ENCODE results near the gene TEKT1.
A peak's percentile ranks its signal among the peaks of the same experiment; 100 is the strongest.
"Not testable (repeated sequence)": the region's sequence is repeated elsewhere in the genome, so short reads cannot be mapped to it uniquely, and the experiment has no call there.

The TEKT1 gene

DNA sequence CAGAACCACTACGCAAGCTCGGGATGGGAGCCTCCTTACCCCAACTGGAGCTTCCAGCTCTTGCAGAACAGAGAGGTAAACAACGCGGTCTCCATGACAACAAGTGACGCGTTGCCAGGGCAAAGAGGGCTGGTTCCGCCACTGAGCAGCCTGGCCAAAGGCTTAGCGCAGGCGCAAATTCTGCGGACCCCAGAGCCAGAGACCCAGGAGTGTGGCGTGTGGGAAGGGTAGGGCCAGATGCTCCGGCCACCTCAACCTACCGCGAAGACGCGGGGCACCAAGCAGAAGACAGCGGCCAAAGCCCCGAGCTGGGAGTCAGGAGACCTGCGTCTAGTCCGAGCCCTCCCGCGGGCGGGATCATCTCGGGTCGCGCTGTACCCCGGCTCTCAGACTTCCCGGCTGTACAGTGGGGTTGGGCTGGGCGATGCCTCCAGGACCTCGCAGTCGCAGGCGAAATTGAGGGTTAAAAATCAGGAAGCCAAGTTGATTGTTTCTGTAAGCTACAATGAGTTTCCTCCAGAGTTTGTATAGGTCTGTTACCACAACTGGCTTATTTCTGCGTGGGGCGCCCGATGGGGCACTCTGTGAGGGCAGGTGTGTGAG is at the start of gene TEKT1:
TEKT1 (minus strand) TSS at position 69 of the 603 bp plus-strand sequence. CDS start 1,353 bp downstream, outside the sequence.
- peak; percentile 50 for DNase-seq

DNA sequence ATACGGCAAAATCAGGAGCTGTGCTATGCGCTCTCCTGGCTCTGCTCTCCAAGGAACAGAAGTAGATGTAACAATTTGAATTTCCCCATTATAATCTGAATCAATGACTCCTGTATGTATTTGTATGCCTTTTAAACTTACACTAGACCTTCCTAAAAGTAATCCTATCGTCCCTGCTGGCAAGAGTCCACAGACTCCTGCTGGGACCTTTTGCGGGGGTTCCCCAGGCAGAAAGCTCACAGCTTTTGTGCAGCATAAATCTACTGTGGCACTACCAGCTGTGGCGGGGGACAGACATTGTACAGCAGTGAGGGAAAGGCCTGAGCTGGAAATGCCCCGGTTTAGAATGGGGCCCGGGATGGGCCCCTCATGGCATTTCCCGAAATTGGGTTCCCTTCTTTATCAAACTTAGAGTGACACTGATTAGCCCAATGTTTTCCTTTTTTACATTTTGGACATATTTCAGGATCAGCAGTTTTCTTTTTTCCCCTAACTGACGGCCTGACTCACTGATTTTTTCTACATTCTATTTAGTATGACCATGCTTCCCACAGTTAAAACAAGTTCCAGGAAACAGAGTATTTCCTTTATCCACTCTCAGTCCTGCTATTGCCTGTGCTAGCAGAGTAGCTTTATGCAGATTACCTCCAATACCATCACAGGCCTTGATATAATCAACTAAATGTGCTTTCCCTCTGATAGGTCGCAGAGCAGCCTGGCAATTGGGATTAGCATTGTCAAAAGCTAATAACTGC is 47.9 kb upstream of the TEKT1 start:
- not testable (repeated sequence) for DNase-seq

DNA sequence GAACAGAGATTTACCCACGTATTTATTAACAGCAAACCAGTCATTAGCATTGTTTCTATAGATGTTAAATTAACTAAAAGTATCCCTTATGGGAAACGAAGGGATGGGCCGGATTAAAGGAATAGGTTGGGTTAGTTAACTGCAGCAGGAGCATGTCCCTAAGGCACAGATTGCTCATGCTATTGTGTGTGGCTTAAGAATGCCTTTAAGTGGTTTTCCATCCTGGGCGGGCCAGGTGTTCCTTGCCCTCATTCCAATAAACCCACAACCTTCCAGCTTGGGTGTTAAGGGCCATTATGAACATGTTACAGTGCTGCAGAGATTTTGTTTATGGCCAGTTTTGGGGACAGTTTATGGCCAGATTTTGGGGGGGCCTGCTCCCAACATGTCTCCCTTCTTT is 43.7 kb upstream of the TEKT1 start:
- not testable (repeated sequence) for DNase-seq

DNA sequence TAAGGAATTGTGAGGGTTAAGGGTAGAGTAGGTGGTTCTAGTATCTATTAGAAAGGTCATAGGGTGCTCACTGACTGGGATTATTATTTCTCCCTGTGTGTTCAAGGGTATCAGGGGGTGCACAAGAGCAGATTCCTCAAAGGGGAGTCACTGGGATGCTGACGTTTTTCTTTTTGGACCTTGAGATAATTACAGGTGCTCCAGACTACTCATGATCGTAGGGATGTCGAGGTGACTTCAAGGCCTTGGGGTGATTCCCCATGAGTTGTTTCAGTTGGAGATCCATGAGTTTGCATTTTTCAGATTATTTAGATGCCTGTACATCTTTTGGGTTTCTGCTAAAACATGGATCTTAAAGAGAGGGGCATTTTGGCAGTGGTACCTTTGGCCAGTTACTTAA is 41.4 kb upstream of the TEKT1 start:
- no peak for DNase-seq

DNA sequence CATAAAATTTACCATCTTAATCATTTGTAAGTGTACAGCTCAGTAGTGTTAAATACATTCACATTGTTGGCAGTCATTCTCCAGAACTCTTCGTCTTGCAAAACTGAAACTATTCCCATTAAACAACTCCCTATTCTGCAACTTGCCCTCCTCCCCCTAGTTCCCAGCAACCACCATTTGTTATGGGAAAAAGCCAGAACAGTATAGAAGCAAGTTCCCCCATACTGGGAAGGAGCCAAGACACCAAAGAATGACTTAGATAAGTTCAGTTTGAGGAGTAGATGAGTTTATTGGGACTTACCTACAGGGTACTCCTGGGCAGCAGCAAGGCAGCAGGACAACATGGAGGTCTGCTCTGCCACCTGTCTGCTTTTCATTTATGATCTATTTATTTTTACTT is 39.3 kb upstream of the TEKT1 start:
- no peak for DNase-seq

DNA sequence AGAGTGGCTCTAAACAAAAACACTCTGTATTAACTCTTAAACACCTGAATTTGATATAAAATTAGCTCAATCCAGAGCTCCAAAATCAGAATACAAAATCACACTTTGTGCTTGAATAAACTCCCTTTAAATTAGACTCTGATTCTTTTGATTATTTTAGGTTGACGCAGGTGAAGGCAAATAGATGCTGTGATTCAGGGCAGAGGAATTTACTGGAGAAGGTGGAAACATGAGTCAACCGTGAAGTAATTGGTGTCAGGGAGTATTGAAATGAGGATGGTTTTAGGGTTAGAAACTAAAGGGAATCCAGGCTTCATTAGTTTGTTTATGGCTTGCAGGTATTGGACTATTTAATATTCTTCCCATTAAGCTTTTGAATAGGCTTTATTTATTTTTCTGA is 37.1 kb upstream of the TEKT1 start:
- no peak for DNase-seq

DNA sequence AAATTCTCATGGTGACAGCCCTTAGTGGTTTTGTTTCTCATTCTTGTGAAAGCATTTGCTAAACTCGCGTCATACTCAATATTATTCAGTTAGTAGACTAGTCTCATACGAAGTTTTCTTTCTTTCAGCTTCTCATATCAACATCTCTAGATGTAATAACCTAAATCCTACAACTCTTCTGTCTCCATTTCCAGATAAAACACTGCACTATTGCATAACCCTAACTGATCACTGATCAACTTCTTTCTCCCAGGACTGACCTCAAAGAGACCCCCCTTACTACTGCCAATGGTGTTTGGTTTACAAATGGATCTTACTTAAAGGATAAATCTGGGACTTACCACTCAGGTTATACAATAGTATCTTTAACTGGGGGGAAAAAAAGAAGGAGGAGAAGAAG is 36.3 kb upstream of the TEKT1 start:
- DNase-seq: no peak

DNA sequence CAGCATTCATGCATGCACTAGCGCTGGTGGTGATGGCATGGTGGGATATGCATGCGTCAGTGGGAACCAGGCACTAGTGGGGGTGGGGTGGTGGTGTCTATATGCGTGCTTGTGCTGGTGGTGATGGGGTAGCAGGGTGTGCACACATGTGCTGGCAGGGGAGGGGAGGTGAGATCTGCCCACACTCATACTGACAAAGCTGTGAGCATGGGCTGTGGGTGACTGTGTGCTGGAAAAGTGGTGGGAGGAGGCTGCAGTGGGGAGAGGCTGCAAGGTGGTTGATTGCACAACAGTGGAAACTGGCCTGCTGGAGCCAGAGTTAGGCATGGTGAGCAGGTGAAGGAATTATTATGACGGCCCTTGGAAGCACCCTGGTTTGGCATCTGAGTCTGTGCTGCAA is 31.3 kb upstream of the TEKT1 start:
- DNase-seq: no peak

DNA sequence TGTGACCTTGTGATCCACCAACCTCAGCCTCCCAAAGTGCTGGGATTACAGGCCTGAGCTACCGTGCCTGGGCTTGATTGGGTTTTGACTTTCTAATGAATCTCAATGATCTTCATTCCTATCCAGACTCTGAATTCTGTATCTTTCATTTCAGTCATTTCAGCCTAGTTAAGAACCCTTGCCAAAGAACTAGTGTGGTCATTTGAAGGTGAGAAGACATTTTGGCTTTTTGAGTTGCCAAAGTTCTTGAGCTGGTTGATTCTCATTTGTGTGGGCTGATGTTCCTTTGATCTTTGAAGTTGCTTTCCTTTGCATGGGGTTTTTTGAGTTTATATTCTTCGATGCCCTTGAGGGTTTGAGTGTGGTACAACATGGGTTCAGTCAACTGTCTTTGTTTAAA is 30.6 kb upstream of the TEKT1 start:
- DNase-seq: no peak

DNA sequence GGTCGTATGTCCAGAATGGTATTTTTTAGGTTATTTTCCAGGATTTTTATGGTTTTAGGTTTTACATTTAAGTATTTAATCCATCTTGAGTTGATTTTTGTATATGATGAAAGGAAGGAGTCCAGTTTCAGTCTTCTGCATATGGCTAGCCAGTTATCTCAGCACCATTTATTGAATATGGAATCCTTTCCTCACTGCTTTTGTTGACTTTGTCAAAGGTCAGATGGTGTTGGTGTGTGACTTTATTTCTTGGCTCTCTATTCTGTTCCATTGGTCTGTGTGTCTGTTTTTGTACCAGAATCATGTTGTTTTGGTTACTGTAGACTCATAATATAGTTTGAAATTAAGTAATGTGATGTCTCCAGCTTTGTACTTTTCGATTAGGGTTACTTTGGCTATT is 26.4 kb upstream of the TEKT1 start:
- DNase-seq: no peak

DNA sequence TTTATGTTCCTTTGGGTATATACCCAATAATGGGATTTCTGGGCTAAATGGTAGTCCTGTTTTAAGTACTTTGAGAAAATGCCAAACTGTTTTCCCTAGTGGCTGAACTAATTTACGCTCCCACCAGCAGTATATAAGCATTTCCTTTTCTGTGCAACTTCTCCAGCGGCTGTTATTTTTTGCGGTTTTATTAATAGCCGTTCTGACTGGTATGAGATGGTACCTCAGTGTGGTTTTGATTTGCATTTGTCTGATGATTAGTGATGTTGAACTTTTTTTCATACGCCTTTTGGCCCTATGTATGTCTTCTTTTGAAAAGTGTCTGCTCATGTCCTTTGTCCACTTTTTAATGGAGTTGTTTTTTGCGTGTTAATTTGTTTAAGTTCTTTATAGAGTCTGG is 25.8 kb upstream of the TEKT1 start:
- DNase-seq: no peak

DNA sequence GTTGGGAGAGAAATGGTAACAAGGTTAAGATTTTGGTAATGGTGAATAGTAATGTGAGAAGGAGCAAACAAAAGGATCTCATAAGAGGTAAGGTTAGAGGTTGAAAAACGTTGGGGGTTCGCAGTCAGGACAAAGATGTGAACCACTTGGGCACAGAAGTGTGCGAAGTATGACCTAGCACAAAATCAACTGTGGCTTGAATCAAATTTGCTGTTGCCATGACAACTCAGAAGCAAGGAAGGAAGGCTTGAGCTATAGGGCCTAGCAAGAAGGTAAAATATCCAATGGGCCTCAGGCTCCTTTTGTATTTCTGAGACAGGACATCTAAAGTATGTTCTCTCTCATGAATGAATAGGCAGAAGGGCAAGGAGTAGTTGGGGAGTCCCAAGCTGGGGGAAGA is 24.5 kb upstream of the TEKT1 start:
- DNase-seq: no peak

DNA sequence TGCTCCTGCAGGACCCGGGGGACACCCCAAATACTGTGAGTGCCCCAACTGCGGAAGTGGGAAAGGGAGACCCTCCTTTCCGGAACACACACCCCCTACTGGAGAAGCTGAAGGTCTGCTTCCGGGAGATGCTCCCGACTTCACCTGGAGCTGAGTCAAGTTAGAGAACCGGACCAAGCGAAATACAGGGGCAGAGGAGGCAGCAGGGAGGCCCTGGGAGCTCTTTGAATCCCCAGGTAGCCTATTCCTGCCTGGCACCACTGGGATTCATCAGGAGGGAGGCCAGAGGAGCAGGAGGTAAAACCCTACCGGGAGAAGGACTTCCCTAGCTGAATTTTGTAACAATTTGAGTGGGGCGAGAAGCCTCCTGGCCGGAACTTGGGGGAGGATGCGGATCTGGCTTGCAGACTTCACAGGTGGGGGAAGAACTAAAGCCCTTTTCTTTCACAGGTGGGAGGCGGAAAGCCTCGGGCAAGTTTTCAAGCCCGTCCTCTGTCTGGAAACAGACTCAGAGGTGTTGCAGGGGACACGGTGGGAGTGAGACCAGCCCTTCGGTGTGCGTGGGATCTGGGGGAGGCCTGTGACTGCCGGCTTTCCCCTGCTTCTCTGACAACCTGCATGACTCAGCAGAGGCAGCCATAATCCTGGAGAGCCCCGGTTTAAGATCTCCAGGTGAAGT is 22.4 kb upstream of the TEKT1 start:
- peak; percentile 3 for DNase-seq

DNA sequence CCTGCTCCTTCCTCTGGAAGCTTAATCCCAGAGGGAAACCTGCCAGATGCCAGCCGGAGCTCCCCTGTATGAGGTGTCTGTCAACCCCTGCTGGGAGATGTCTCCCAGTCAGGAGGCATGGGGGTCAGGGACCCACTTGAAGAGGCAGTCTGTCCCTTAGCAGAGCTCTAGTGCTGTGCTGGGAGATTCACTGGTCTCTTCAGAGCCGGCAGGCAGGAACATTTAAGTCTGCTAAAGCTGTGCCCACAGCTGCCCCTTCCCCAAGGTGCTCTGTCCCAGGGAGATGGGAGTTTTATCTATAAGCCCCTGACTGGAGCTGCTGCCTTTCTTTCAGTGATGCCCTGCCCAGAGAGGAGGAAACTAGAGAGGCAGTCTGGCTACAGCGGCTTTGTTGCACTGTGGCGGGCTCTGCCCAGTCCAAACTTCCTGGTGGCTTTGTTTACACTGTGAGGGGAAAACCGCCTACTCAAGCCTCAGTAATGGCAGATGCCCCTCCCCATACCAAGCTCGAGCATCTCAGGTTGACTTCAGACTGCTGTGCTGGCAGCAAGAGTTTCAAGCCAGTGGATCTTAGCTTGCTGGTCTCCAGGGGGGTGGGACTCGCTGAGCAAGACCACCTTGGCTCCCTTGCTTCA is 17.1 kb upstream of the TEKT1 start:
- DNase-seq: not testable (repeated sequence)

DNA sequence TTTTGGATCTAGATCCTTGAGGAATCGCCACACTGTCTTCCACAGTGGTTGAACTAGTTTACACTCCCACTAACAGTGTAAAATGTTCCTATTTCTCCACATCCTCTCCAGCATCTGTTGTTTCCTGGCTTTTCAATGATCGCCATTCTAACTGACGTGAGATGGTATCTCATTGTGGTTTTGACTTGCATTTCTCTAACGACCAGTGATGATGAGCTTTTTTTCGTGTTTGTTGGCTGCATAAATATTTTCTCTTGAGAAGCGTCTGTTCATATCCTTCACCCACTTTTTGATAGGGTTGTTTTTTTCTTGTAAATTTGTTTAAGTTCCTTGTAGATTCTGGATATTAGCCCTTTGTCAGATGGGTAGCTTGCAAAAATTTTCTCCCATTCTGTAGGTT is 14.6 kb upstream of the TEKT1 start:
- DNase-seq: not testable (repeated sequence)

DNA sequence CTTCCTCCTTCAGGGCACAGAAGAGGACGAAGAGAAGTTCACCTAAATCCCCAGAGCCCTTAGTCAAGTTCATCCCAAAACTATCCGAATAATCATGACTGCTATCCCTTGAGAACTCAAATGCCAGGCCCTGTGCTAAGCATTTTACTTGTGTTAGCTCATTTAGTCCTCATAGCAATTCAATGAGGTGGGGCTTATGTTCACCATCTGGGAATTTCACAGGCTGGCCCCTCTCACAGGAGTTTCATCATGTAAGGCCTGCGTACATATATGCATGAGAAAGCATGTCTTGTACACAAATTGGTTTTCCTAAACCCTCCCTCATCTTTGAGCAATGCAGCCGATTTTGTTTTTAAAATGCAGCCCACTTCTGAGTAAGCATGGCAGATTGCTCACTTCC is 12.9 kb upstream of the TEKT1 start:
- not testable (repeated sequence) for DNase-seq

DNA sequence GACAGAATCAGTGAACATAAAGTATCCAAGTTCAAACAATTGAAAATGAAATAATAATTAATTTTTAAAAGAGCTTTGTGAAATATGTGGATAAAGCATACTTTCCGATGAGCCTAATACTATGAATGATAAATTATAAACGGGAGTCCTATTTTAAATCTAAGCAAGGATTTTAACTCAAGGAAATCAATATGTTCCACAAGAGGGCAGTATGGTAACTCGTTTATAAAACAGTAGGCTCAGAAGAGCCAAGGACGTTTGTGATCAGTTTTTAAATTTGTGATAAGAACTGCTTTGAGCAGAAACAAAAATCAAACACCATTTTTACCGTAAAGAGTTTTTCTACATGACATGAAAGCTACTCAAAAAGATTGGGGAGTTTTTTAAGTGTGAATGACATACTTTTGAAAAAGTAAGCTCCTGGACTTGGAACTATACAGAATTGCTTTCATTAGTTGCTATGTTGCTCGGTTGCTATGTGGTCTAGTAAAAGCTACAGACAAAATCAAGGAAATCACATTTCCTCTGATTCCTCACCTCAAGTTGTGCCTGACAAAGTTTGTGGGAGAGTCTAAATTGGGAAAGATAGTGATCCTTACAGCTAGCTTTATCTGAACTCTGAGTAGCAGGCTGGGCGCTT is 11.8 kb upstream of the TEKT1 start:
- peak; percentile 0 for DNase-seq

DNA sequence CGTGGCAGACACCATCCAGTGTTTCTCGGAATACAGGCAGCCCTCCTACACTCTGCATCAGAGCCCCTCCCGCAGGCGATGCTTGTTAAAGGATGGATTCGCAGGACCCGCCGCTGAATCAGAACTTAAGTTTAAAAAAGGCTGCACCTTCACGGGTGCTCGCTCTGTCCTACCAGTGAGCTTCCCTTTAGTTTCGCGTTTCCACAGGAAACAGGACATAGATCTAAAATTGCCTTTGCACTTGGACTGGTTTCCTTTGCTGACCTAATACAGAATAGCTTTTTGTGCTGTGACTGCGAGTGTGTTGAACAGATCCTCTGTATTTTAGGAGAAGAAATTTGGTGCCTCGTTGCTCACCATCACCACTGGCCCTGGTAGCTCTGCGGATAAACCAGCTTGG is 10.2 kb upstream of the TEKT1 start:
- not testable (repeated sequence) for DNase-seq

DNA sequence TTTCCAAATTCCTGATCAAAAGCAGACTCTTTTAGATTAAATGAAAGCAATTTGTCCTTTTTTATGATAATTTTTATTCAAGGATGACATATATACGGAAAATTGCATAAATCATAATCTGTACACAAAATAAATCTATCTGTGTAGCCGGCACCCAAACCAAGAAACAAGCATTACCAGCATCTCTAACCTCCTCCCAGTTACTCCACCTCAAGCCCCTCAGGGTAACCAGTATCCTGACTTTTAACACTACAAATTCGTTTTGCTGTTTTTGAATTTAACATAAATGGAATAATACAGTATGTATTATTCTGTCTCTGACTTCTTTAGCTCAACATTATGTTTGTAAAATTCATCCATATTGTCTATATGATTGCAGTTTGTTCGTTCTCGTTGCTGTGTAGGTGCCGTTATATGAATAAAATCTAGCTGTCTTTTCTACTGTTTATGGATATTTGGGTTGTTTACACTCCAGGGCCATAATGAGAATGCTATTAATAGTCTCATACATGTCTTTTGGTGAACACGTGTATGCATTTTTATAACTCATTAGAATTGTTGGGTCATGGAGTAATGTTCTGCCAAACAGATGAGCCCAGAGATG is 1.0 kb downstream of the TEKT1 start:
- no peak for DNase-seq

DNA sequence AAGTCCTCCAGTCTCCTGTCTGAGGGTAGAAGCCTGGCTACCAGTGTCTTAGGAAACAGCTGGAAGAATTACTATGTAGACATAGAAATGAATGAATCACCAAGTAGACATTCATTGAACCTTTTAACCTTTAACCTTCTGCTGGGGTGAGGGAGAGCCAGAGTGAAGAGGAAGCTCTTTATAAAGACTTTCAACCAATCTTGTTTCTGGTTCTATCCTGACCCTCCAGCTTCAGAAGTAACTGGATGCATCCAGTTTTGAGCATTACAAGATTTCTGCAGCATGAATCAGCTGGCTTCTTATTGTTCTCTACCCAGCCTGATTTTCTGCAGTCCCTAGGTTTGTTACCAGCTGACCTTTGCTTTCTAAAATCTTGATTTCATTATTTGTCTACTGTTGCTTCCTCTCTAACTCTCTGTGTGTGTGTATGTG is 8.5 kb downstream of the TEKT1 start:
- DNase-seq: no peak

DNA sequence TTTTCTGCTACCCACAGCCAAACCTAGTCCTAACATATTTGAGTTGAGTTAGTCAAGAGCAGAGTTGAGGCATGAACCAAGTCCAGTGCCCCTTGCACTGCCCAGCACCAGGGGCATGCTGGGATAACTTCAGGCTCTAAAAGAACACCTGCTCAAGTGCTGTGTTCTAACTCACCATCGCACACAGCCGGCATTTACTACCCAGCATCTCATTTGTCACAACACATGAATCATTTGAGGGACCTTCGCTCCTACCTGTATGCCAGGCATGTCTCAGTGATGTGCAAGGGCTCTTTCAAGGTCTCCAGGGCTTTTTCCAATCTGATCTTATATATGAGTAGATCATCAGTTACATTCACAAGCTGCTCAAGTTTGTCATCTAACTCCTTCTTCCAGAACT is 12.6 kb downstream of the TEKT1 start:
- DNase-seq: no peak

DNA sequence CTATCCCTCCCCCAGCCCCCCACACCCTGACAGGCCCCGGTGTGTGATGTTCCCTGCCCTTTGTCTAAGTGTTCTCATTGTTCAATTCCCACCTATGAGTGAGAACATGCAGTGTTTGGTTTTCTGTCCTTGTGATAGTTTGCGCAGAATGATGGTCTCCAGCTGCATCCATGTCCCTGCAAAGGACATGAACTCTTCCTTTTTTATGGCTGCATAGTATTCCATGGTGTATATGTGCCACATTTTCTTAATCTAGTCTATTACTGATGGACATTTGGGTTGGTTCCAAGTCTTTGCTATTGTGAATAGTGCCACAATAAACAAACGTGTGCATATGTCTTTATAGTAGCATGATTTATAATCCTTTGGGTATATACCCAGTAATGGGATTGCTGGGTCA is 15.2 kb downstream of the TEKT1 start:
- not testable (repeated sequence) for DNase-seq

DNA sequence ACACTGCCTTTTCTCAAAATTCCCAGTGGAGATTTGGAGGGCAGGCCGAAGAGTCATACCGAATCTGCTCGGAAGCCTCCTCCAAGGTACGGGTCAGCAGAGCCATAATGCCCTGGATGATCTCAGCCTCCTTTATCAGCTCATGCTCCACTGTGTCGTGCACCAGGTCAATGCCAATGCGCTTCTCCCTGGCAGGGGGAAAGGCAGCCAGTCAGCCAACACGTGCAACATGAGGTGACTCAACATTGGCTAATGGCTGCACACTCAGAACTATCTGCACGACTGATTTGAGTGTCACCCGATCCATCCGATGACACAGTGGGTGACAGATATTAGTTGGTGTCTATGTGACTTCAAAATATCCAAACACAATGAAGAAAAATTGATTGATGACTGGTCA is 15.8 kb downstream of the TEKT1 start:
- DNase-seq: no peak

All from NCI-H774 (cell line).